Stimulated activated CD4-positive, alpha-beta T cell treated with anti-CD3 and anti-CD28 coated beads, TNF-alpha, amount 100 ng/mL, for 4 hours (primary cell): Measurements from ENCODE around the gene YOD1.
A peak's percentile ranks its signal among the peaks of the same experiment; 100 is the strongest.

Experiments
- DNase-seq, 3 experiments: peaks; one replicate each; pipeline ENCODE4 v3.0.0-alpha.2; 2020; ENCODE audit warnings: low read depth in 3 of 3

The YOD1 gene

DNA sequence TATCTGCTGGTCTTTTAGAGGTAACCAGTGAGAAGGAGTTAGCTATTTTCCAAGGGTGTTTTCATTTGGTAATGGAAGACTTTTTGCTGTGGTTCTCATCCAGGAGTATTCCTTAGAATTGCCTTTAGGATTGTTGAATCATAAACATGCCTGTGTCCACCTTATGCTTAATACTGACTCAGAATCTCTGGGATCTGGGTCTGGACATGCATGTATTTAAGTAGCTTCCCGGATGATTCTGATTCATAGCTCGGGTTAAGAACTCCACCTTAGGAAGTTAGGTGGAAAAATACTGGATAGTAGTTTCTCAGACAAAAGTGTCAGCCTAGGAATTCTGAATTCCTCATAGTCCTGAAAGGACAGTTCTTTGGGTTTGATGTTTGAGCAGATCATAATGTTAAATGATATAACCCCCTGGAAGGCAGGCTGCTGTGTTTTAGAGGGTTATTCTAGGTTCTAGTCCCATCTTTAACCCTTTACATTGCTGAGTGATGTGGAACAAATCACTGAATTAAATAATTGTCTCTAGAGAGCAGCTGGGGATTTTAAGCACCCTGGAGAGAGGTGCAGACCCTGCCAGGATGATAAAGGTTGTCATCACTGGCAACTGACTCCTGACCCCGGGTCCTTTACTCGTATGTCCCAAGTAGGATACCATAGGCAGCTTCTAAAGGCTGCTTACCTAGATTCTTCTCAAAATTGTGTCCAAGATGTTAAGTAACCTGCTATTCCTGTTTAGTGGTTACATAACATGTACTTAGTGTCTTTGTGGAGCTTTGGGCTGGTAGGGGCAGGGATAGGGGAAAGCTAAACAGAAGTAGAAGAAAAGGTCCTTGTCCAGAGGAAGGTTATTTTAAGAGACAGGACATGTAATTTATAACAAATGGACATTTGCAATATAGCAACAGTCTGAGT is 23.2 kb upstream of the YOD1 start:
- no peak for DNase-seq

GRCh38 chr1:207072233-207072632 is 21.2 kb upstream of the YOD1 start:
- no peak for DNase-seq

- no peak for DNase-seq
These were observed 20.4 kb upstream of the YOD1 start for GRCh38 chr1:207071426-207071825.

DNA sequence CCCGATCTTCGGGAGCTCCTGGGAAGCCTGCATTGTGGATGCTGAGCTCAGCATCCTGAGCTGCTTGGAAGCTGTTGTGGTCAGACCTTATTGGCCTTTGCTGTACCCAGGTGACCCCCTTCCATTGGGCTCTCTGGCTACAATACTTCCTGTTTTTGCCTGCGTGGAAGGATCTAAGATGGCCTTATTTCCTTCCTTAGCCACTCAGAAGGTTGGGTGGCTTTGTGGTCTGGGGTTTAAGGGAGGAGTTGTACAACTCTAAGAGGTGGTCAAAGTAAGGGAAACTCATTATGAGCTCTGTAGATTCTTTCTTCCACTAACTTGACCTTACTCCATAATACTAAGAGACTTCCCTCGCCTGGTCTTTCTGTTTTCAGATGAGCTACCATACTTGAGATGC is 19.8 kb upstream of the YOD1 start:
- DNase-seq: no peak

DNA sequence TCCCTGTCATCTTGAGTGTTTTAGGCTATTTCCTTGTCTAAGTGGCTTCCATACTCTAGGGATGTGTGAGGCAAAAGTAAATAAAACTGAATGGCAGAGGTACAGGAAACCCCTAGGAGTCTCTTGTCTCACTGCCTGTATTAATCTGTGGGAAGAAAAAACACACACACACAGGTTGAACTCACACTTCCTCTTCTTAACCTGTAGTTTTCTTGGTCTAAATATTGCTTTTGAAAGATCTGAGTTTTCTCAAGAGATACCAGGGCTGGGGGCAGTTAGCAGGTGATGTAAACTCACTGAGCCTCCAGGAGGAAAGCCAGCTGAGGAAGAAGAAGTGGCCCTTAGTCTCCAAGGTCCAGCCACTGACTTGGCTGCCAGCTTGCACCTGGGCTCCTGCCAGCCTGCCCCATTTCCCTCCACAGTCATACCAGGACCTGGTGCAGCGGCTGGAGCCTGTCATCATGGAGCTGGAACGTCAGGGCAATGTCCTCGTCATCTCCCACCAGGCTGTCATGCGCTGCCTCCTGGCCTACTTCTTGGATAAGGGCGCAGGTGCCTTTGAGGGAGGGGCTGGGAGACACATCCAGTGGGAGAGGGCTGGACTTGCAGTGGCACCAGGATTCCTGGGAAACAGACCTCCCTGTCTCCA is 19.0 kb upstream of the YOD1 start:
- DNase-seq: no peak

- no peak for DNase-seq
These were observed 18.1 kb upstream of the YOD1 start for GRCh38 chr1:207069061-207069460.

DNA sequence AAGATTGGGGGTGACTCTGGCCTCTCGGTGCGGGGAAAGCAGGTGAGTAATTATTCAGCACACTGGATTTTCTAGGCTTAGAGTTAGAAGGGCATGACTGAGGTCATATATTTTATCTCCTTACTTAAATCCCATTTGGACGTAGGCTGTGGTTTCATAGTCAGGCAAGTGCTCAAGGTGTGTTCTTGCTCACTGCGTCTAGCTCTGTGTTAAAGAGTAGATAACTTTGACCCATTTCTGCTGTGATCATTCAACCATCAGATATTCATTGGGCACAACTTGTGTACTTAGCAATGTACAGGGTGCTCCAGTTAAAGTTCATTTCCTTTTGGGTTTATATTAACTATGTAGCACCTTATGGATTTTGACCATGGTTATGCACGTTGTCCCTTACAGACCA is 16.7 kb upstream of the YOD1 start:
- no peak for DNase-seq

GRCh38 chr1:207067185-207067584 is 16.2 kb upstream of the YOD1 start:
- DNase-seq: no peak

GRCh38 chr1:207064561-207064960 is 13.6 kb upstream of the YOD1 start:
- DNase-seq: no peak

DNA sequence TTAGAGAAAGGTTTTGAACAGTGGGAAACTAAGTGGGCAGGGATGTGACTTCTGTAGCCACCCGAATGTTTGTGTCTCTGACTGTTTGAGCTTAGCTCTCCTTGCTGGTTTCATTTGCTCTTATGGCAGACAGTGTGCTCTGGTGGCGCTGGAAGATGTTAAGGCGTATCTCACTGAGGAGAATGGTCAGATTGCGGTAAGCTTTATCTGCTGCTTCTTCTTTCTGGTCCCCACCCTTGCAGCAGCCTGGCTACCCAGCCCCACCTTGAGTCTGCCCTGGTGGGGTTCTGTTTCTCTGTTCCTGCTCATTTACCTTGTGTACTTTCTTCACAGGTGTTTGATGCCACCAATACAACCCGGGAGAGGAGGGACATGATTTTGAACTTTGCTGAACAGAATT is 12.0 kb upstream of the YOD1 start:
- DNase-seq: no peak

GRCh38 chr1:207062058-207062457 is 11.1 kb upstream of the YOD1 start:
- DNase-seq: no peak

- no peak for DNase-seq
These were observed 9.6 kb upstream of the YOD1 start for GRCh38 chr1:207060596-207060995.

DNA sequence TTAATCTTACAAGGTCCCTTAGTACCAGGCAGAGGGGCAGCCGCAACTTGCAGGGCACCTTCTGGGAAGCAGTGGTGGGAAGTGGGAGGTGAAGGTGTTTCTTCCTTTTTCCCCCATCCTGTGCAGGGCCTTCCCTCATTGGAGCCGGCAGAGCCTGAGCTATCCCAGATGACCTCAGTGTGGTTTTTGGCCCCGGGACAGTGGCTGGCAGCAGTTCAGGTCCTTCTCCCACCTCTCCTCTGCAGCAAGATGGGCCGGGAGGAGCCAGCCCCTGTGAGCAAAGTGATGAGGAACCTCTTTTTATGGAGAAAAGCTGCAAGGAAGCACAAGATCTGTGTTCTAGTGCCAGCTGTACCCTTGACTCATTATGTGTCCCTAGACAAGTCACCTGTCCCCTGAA is 8.9 kb upstream of the YOD1 start:
- no peak for DNase-seq

GRCh38 chr1:207058878-207059867 is 8.2 kb upstream of the YOD1 start:
- no peak for DNase-seq

DNA sequence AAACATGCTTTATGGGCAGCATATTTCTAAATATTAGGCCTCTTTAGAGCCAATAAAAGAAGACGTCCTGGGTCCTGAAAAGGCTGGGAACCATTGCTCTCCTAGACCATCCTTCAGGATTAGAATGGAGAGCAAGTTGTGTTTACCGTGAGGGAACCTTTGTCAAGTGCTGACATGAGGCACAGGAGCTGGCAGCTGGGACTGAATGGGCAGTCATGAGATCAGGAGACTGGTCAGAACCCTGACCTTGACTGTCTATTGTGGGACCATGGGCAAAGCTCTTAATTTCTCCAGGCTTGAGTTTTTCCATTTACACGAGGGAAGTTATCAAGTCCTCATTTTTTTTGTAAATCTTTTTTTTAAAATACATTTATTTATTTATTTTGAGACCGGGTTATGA is 7.2 kb upstream of the YOD1 start:
- DNase-seq: no peak

DNA sequence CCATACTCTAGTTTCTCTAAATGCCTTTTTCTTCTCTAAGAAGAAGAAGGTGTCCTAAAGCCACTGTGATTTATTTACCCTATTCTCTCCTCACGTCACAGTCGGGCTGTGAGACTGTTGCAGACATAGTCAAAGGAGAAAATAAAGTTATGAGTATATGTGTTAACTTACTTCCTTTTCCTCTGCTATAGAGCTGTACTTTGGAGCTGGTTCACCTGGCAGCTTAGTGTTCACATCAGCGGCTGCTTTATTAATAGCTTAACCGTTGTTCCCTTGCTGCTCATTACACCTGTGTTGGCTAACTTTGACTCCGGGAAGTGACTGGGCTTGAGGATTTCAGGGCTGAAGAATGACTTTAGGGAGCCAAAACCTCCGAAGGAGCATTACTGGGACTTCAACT is 5.7 kb upstream of the YOD1 start:
- no peak for DNase-seq

GRCh38 chr1:207055386-207056001 is 4.5 kb upstream of the YOD1 start:
- DNase-seq: no peak

- no peak for DNase-seq
These were observed 3.5 kb upstream of the YOD1 start for GRCh38 chr1:207054491-207054890.

GRCh38 chr1:207052911-207053769 is 2.1 kb upstream of the YOD1 start, which contains the start of gene PFKFB2:
TSS of gene PFKFB2 (plus strand) at chr1:207053275. CDS start at chr1:207054718, 1,443 bp downstream.
- peak; percentile 89 to 92 (median 91) for DNase-seq

- DNase-seq: peak; percentile 81 to 82 (median 81)
These were observed 373 bp downstream of the YOD1 start for GRCh38 chr1:207050480-207051190.
